ENCODE measurements around the gene SUPT16H.

DNA sequence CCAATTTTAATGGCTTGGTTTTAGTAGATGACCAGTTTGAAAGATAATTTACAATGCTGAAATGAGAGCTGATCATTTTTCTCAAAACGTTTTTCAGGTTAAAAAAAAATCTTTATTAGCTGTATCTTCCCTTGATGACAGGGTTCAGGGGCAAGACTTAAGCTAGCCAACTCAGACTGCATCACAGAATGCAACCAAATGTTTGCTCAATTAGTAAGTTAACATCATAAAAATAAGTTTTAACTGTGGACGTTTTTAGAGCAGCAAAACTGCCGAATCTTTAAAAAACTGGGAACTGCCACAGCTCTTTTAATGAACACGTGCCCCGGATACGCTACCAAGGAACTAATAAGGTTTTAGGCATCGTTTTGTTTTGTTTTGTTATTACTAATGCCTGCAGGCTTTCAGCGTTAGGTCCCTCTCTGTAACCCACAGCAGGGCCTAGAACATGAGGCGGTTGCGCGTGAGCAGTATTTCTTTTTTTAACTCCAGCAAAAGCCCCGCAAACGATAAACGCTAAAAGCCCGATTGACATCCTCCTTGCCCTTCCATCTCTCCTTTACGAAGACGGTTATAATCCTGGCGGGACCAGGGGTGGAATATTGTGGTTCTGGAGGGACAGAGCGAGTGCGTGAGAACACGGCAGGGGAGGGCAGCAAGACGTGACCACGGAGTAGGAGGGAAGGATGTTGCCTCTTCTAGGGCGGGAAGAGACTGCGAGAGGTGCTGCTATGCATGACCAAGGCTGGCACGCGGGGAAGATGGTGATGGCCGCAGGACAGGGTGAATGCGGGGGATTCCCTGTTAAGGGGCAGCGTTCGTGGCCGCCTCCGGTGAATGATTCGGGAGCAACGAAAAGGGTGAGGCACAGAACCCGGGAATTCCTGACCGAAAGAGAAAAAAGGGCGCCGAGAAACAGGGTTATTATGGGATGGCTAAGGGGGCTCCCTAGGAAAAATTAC is 652 bp downstream of the SUPT16H start:
- TF ChIP-seq CTCF (IDR thresholded peaks at IDR 0.05) (no peak), POLR2A (IDR thresholded peaks at IDR 0.05) (no peak)

Measured in esophagus squamous epithelium (tissue), 4 donors.